Smooth muscle cell of bladder (primary cell): ENCODE results near the gene BMPR1A. TPM values are rescaled to one million over a fixed set of nuclear protein-coding genes. Genes with fewer than 3 reads are reported as not detected.

Source experiments
- total RNA-seq: library from RNA; depleted of rRNA; stranded (reverse); fragments of >200 nt; gene quantifications from 2 replicates; pipeline ENCODE4 v1.2.3, GENCODE V29; 2014

The BMPR1A gene
- total RNA-seq = 48.9 and 63.4 TPM in 2 replicates

DNA sequence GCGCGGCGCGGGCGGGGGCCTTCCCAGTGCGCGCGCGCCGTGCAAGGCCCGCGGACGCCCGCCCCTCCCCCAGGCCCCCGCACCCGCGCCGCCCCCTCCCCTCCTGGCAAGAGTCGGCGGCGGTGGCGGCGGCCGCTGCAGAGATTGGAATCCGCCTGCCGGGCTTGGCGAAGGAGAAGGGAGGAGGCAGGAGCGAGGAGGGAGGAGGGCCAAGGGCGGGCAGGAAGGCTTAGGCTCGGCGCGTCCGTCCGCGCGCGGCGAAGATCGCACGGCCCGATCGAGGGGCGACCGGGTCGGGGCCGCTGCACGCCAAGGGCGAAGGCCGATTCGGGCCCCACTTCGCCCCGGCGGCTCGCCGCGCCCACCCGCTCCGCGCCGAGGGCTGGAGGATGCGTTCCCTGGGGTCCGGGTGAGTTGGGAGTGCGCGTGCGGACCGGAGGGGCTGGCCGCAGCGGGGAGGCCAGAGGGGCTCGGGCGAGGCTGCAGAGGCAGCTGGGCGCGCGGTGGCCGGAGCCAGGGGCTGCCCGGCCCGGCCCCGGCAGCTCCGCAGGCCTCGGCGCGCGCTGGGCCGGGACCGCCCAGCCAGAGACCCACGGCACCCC lies at the start of gene BMPR1A:
Gene BMPR1A (plus strand): TSS at position 109 of the 602 bp plus-strand sequence. CDS start 119,400 bp downstream, outside the sequence.

DNA sequence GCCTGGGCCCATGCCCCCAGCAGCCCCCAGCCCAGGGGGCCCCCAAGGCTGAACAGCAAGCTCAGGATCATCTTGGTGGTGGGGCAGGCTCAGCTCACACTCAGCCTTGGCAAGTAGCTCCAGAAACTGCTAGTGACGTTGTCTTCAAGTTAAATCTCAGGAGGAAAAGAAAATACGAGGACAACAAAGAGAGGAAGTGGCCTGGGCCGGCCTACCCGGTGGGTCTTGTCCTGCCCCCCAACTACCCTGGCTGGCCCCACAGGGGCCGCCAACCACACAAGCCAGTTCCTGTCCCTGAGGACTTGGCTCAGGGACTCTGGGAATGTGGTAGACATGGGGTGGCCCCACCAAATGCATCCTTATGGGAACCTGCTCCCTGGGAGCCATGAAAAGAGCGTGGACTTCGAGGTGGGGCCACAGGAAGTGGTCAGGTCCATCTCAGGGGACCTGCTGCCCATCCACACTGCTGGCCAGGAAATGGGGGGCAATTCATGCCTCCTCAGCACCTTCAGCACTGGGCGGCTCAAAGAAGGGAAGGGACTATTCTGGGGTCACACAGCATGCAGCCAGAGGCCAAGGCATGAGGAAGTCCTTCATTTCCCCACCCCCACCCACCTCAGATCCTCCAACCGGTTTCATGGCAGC lies 201.2 kb downstream of the BMPR1A start, which contains the start of gene MMRN2:
Gene MMRN2 (minus strand): TSS at position 145 of the 645 bp plus-strand sequence. CDS start 74 bp downstream, at position 71.

DNA sequence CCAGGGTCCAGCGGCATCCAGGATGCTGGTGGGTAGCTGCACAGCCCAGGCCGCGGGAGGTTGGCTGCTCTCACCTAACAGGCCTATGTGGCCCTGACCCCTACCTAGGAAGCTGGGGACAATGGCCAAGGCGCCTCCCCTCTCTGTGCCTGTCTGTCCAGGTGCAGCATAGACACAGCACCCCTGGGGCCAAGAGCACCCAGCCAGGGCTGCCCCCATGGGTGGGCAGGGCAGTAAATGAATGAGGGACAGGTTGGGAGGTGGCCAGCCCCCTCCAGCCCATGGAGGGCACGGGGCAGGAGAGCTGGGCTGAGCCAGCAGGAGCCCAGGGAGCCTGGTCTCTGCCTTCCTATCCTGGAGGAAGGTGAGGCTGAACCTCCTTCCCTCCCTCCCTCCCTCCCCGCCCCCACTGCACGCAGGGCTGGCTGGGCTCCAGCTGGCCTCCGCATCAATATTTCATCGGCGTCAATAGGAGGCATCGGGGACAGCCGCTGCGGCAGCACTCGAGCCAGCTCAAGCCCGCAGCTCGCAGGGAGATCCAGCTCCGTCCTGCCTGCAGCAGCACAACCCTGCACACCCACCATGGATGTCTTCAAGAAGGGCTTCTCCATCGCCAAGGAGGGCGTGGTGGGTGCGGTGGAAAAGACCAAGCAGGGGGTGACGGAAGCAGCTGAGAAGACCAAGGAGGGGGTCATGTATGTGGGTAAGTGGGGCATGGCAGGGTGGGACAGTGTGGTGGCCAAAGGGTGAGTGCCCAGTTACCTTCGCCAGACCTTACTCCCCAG lies 201.9 kb downstream of the BMPR1A start, which contains the start of gene SNCG:
Gene SNCG (plus strand): TSS at position 484 of the 785 bp plus-strand sequence. CDS start 99 bp downstream, at position 583.

DNA sequence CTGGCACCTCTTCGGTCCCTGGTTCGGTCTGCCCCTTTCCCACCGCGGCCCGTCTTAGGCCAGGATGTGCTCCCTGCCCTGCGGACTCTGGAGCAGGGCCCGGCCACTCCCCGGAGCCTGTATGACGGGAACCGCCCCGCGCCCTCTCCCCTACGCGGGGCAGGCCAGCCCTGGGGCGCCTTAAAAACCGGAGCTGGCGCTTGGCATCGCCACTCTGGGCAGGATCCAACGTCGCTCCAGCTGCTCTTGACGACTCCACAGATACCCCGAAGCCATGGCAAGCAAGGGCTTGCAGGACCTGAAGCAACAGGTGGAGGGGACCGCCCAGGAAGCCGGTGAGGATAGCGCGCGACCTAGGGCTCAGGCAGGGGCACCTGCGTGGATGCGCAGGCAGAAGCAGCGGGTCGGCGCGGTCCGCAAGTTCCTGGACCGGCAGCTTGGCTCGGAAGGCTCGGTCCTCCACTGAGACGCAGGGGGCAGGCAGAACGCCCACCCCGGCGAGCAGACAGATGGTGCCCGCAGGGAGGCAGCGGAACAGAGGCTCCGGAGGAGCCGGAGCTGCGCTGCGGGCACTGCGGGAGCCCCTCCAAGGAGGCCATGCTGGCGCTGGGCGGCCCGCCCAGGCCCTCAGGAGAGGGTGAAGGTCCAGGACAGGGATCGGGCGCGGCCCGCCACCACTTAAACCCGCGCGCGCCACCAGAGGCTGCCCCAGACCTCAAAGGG lies 212.0 kb downstream of the BMPR1A start, which contains the start of gene ADIRF:
Gene ADIRF (plus strand): TSS at position 212 of the 723 bp plus-strand sequence. CDS start 63 bp downstream, at position 275.

Other genes with a start within 250 kb of the BMPR1A start
- gene WAPL, start 234.8 kb upstream of the BMPR1A start, total RNA-seq = 42.2 and 48.5 TPM in 2 replicates
- gene OPN4, start 102.1 kb upstream of the BMPR1A start, total RNA-seq = not detected in 2 replicates
- under 0.01 TPM in 2 replicates for gene LDB3, start 88.1 kb upstream of the BMPR1A start, total RNA-seq
- 1.7 and 1.8 TPM in 2 replicates for gene MMRN2, start 201.0 kb downstream of the BMPR1A start, total RNA-seq
- 16.5 and 23.8 TPM in 2 replicates for gene SNCG, start 202.0 kb downstream of the BMPR1A start, total RNA-seq
- 107 and 110 TPM in 2 replicates for gene ADIRF, start 211.9 kb downstream of the BMPR1A start, total RNA-seq